ENCODE measurements around the gene VIM.

DNA sequence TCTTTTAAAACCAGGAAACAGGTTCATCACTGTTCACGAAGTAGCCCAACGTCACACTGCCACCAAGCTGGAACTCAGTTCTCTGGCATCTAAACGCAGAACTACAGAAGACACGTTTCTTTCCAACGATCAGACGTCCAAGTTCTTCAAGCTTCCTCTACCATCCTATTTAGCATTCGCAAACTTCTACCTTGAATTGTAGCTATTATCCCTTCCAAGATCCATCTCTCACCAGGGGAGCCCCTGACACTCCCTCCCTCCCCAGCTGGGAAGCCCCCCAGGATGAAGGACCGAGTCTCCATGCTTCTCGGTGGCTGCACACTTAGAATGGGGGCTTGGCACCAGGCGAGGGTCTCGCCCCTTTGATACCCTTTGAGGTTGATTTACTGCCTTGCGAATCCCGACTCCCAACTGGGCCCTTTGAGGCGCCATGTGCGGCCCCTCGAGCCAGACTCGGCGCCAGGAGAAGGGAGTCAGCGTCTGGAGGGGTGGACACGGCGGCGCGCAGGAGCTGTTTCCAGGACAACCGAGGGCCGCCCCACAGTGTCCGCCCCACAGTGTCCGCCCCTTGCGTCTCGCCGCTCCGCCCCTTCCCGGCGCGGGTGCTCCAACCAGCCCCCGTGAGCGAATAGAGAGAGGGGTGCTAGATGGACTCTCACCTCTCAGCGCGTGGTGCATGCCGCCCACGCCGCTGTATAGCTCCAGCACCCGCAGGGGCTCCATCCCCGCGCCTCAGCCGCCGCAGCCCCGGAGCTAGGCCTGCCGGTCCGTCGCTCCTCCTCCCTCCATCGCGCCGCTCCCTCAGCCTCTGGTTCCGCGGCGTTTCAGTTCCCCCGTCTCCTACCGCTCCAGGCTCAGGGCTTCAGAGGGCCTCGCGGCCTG is 26.9 kb upstream of the VIM start, which contains the start of gene TRDMT1:
- TF ChIP-seq CTCF (IDR thresholded peaks at IDR 0.05 in 8 of 11, conservative IDR thresholded peaks at IDR 0.05 in 3 of 11) (peak in 3 of 11 experiments; percentile 14 to 29 (median 20)), POLR2AphosphoS5 (IDR thresholded peaks at IDR 0.05) (peak; percentile 79 to 94 (median 93))
